OCI-LY7 (cell line): ENCODE results near the gene LRRD1. TPM values are rescaled to one million over a fixed set of nuclear protein-coding genes. Genes with fewer than 3 reads are reported as not detected.

ENCODE experiments used
- Bru-seq: library from RNA; stranded (reverse); fragments of 400-500 nt; gene quantifications from one replicate; lab custom pipeline; 2021; lab: Mats Ljungman, UMichigan
- BruChase-seq, 2 experiments: library from RNA; stranded (reverse); fragments of 400-500 nt; gene quantifications; one replicate each; lab custom pipeline; 2021; lab: Mats Ljungman, UMichigan
- BruUV-seq: library from RNA; stranded (reverse); fragments of 400-500 nt; replicated peaks from 2 replicates; lab custom pipeline; 2021; lab: Mats Ljungman, UMichigan
- CTCF ChIA-PET: fragments of 300-600 bp; sonication (Branson Sonifier 250); formaldehyde crosslinking; loops from one replicate; lab custom pipeline; 2022; ENCODE audit warnings: antibody characterized with exemption; ENCODE audit not compliant: unreplicated experiment; lab: Charles Lee
- POLR2A ChIA-PET: fragments of 300-600 bp; sonication (Branson Sonifier 250); formaldehyde crosslinking; loops from one replicate; lab custom pipeline; 2022; ENCODE audit warnings: antibody characterized with exemption; lab: Charles Lee
- DNase-seq: peaks from one replicate; pipeline ENCODE4 v3.0.0-alpha.2; 2015; ENCODE audit warnings: low spot score
- H2AFZ ChIP-seq: fragments of 200-600 bp; sonication (generic), shearing (Covaris generic); 2 replicates; pipeline ENCODE4 v1.6.1; 2014; ENCODE audit warnings: mild to moderate bottlenecking, antibody characterized with exemption, low read length, moderate library complexity
- H3K27ac ChIP-seq: fragments of 200-600 bp; sonication (generic); 2 replicates; pipeline ENCODE4 v1.5.1; 2014; ENCODE audit warnings: mixed run types, low read depth, mild to moderate bottlenecking, moderate library complexity, low read length, inconsistent platforms; ENCODE audit not compliant: poor library complexity, severe bottlenecking
- H3K36me3 ChIP-seq: fragments of 200-600 bp; sonication (generic); 2 replicates; pipeline ENCODE4 v1.6.1; 2014; ENCODE audit warnings: mild to moderate bottlenecking, antibody characterized with exemption, low read length, moderate library complexity, mixed read lengths; ENCODE audit not compliant: insufficient read depth
- H3K4me1 ChIP-seq: fragments of 200-600 bp; sonication (generic); 2 replicates; pipeline ENCODE4 v1.5.1; 2014; ENCODE audit warnings: mild to moderate bottlenecking, low read length; ENCODE audit not compliant: insufficient read depth, poor library complexity, severe bottlenecking
- H3K4me2 ChIP-seq: fragments of 200-600 bp; sonication (generic); 2 replicates; pipeline ENCODE4 v1.6.1; 2014; ENCODE audit warnings: mild to moderate bottlenecking, low read length
- H3K4me3 ChIP-seq: fragments of 200-600 bp; sonication (generic); 2 replicates; pipeline ENCODE4 v1.5.1; 2014; ENCODE audit warnings: mild to moderate bottlenecking, low read depth, low read length; ENCODE audit not compliant: poor library complexity, severe bottlenecking
- H3K79me2 ChIP-seq: fragments of 200-600 bp; sonication (generic); 2 replicates; pipeline ENCODE4 v1.6.1; 2016; ENCODE audit warnings: low read depth, mild to moderate bottlenecking, low read length, moderate library complexity, mixed read lengths; ENCODE audit not compliant: insufficient read depth
- H3K9me2 ChIP-seq: fragments of 200-600 bp; sonication (generic); 2 replicates; pipeline ENCODE4 v1.6.1; 2016; ENCODE audit warnings: mild to moderate bottlenecking, low read length, mixed read lengths; ENCODE audit not compliant: insufficient read depth
- H3K9me3 ChIP-seq: fragments of 200-600 bp; sonication (generic); 2 replicates; pipeline ENCODE4 v1.6.1; 2014; ENCODE audit warnings: mild to moderate bottlenecking, mixed run types, low read length, mixed read lengths
- H4K20me1 ChIP-seq: fragments of 200-600 bp; sonication (generic); 2 replicates; pipeline ENCODE4 v1.6.1; 2014; ENCODE audit warnings: mild to moderate bottlenecking, antibody characterized with exemption, low read length, moderate library complexity, mixed read lengths; ENCODE audit not compliant: insufficient read depth
- CTCF ChIP-seq: fragments of 200-600 bp; sonication (generic); conservative IDR thresholded peaks from 2 replicates; pipeline ENCODE4 v1.5.1; 2014; ENCODE audit warnings: mild to moderate bottlenecking, antibody characterized with exemption, low read length, moderate library complexity, mixed read lengths
- EZH2phosphoT487 ChIP-seq: fragments of 200-600 bp; sonication (generic); IDR thresholded peaks from 2 replicates; pipeline ENCODE4 v1.6.1; 2018; ENCODE audit warnings: low read depth, borderline replicate concordance, mild to moderate bottlenecking, mixed run types, antibody characterized with exemption, low read length, moderate library complexity, mixed read lengths
- intact Hi-C: fragments of 100-400 bp; cut with micrococcal nuclease; formaldehyde crosslinking; loops from one replicate; pipeline ENCODE4 v1.10.0; 2022; ENCODE audit not compliant: unreplicated experiment
- long read RNA-seq: library from polyadenylated mRNA; stranded (forward); transcript quantifications from one replicate; pipeline ENCODE4 v2.0.0, GENCODE V29; 2022
- total RNA-seq, 2 experiments: library from RNA; depleted of rRNA in 1 of 2; stranded (reverse); fragments of >200 nt in 1 of 2; shearing (Covaris generic) in 1 of 2; gene quantifications; 2 replicates each; pipeline ENCODE4 v1.2.3, GENCODE V29; 2014 to 2022

Gene LRRD1
- total RNA-seq (2014; rRNA removed; shearing (Covaris generic)) (0.28 TPM in 1 of 2 replicates, not detected in the other), total RNA-seq (2022) (0.13 and 0.42 TPM in 2 replicates), Bru-seq, nascent RNA (percentile 24 among the genes with signal in this experiment), BruChase-seq, experiment 1, labeled RNA remaining after a 6-hour chase (percentile 29 among the genes with signal in this experiment), BruChase-seq, experiment 2, labeled RNA remaining after a 2-hour chase (percentile 38 among the genes with signal in this experiment)
- long read RNA-seq: 0 reads

DNA sequence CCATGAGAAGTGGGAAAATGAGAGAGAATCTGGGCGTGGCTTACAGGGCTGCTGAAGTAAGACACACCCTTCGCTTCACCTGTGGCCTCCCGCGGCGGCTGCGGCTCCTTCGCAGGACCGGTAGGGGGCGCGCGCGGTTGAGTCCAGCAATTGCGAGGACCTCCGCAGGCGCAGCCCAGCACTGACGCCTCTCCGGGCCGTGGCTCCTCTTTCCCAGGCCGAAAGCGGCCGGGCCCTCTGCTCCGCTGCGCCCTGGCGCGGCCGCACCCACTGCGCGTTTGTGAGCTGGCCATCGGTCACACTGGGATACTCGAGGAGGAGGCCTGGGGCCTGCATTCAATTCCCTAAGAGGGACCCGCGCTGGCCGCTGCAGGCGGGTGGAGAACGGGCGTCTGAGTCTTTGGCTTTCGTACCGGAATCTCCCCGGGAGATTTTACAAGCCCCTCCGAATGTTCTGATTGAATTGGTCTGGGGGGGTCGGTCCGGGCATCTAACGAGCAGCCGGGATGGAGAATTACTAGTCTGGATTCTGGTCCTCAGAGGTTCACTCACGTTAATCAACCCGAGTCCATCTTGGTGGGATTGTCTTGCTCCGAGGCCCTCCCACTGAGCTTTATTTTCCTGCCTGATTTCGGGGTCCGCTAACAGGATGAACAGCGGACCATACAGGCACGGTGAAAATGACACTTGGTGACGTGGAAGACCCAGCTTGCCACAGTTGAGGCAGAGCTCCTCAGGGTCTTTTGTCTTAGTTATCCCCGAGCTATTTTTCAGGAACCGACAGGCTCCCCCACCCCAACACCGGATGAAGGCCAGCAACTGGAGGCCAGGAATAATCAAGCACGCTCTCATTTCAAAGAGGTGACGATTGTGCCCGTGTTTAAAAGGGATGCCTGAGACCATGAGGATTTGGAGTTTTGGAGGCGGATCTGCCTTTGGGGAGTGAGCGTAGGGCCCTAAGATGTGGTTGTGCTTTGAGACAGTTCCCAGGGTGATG is at the start of gene LRRD1:
TSS of gene LRRD1 (minus strand) at position 215 of the 997 bp plus-strand sequence. CDS start 13,940 bp downstream, outside the sequence.
- Histone ChIP-seq H2AFZ (no peak within 1 kb of the TSS), H3K4me1 (no peaks in the 10 kb centered on the region), H3K36me3 (no peaks in the 10 kb centered on the region), H3K27ac (no peak within 1 kb of the TSS), H4K20me1 (no peaks in the 10 kb centered on the region), H3K9me2 (no peaks in the 10 kb centered on the region), H3K79me2 (no peaks in the 10 kb centered on the region), H3K9me3 (no peaks in the 10 kb centered on the region), H3K4me3 (no peak within 1 kb of the TSS), H3K4me2 (peak within 1 kb of the TSS; percentile 51)
- POLR2A ChIA-PET: no interaction called here
- CTCF ChIA-PET: no interaction called here
- TF ChIP-seq EZH2phosphoT487 (no peak), CTCF (peak; percentile 77)
- intact Hi-C loops: no loop called here
- peak; percentile 68 for DNase-seq
- BruUV-seq: no TSS peak

DNA sequence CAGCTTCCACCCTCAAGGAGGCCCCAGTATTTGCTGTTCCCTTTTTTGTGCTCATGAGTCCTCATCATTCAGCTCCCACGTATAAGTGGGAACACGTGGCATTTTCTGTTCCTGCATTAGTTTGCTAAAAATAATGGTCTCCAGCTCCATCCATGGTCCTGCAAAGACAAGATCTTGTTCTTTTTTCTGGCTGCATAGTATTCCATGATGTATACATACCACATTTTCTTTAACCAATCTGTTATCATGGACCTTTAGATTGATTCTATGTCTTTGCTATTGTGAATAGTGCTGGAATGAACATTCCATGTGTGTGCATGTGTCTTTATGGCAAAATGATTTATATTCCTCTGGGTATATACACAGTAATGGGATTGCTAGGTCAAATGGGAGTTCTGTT is 49.8 kb upstream of the LRRD1 start:
- H3K4me1 ChIP-seq: no peaks in the 10 kb centered on the region
- no peaks in the 10 kb centered on the region for H3K9me3 ChIP-seq
- CTCF ChIA-PET: no interaction called here
- intact Hi-C loops: no loop called here
- no peak overlapping the region for H2AFZ ChIP-seq
- H4K20me1 ChIP-seq: no peaks in the 10 kb centered on the region
- POLR2A ChIA-PET: interaction anchor here (0.6 kb wide), 1 partner anchor 598 kb away, joined by 3 read pairs; no protein-coding TSS in a partner anchor
- no peak for DNase-seq
- no peaks in the 10 kb centered on the region for H3K79me2 ChIP-seq
- H3K36me3 ChIP-seq: peaks cover 86% of the 10 kb centered on the region
- no peak overlapping the region for H3K4me2 ChIP-seq
- no TSS peak for BruUV-seq
- no peak overlapping the region for H3K27ac ChIP-seq
- no peaks in the 10 kb centered on the region for H3K9me2 ChIP-seq
- TF ChIP-seq EZH2phosphoT487: no peak
- TF ChIP-seq CTCF: no peak
- H3K4me3 ChIP-seq: no peak overlapping the region
